Stimulated activated CD4-positive, alpha-beta T cell treated with anti-CD3 and anti-CD28 coated beads, TNF-alpha, amount 100 ng/mL, for 4 hours (primary cell): Measurements from ENCODE around the gene ATP2A2.
"Not testable (repeated sequence)": the region's sequence is repeated elsewhere in the genome, so short reads cannot be mapped to it uniquely, and the experiment has no call there.

Experiments used
- DNase-seq, 3 experiments: peaks; one replicate each; pipeline ENCODE4 v3.0.0-alpha.2; 2020; ENCODE audit warnings: low read depth in 3 of 3

Gene ATP2A2

GRCh38 chr12:110367181-110367864 lies 86.3 kb downstream of the ATP2A2 start:
- DNase-seq = no peak

GRCh38 chr12:110369992-110370391 lies 88.9 kb downstream of the ATP2A2 start:
- no peak for DNase-seq

DNA sequence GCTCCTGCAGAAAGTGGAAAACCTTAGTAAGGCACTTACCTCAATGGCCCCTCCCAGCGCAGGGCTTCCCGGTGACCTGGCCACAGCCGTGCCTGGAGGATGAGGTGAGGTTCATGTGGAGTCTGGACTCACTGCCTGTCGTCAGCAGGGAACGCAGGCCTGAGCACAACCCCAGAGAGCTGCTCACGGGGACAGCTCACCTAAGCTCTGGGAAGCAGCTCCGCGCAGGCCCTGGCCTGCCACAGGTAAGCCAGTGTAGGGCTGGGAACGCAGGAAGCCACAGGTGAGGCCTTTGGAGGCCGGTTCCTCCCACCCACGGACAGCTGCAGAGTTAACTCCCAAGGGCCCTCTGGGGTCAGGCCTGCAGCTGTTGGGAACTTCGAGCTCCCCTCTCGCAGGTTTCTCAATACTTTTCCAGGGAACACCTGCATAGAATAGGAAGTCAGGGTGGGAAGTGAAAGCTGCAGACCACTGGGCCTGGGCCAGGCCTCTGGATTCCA lies 89.7 kb downstream of the ATP2A2 start:
- DNase-seq = no peak

GRCh38 chr12:110371408-110372055 lies 90.5 kb downstream of the ATP2A2 start:
- DNase-seq = no peak

GRCh38 chr12:110372056-110372425 lies 91.0 kb downstream of the ATP2A2 start:
- DNase-seq = no peak

DNA sequence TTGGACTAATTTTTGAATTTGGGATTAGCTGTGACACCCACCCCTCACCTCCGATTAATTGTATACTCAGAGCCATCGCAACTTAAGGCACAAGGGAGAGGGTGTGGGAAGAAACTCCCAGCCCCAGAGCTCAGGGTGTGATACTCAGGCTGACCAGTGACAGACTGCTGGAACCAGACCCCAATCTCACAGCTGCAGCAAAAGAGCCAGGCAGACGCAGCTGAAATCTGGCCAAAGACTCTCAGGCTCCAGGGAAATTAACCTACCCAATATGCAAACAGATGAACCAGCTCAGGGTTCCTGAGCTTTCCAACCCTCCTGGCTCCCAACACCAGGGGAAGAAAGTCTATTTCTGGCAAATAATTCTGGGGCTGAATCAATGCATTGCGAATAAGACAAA lies 92.0 kb downstream of the ATP2A2 start:
- DNase-seq = no peak

DNA sequence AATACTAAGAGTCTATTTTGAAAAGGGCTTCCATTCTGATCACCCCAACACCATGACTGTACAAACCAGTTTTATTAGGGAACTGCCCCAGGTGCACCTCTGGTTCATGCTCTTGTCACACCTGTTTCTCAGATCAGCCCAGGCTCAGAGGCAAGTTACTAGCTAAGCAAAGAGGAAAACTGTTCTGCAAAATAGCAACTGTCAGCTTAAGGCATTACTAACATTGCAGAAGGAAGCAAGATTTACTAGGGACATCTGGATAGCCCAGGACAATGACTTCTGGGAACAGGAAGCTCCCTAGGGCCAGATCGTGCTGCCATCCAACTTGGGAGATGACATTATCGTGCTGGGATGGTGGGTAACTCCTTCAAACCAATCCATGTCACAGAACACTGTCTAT lies 92.4 kb downstream of the ATP2A2 start:
- no peak for DNase-seq

GRCh38 chr12:110373962-110374611 lies 93.0 kb downstream of the ATP2A2 start:
- DNase-seq = no peak

DNA sequence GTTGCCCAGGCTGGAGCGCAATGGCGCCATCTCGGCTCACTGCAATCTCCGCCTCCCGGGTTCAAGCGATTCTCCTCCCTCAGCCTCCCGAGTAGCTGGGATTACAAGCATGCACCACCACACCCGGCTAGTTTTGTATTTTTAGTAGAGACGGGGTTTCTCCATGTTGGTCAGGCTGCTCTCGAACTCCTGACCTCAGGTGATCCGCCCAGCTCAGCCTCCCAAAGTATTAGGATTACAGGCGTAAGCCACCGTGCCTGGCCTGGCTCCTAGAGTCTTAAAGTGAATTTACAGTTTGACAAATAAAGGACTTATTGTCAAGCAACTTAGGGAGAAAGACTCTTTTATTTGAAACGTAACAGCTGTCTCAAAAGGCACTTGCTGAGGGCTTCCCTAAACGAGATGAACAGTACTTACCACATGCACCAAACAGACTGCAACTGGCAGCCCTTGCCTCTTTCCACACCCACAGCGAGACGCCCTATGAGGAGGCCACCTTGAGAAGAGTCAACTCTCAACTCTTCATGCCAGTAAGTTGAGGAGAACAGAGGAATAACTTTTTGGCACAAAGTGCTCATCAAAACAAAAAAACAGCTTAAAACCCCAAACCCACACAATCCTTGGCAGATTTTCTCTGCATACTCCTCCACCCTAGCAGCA lies 97.2 kb downstream of the ATP2A2 start:
- DNase-seq = not testable (repeated sequence)

- no peak for DNase-seq
Observed at GRCh38 chr12:110379197-110379596, 98.2 kb downstream of the ATP2A2 start.

GRCh38 chr12:110379631-110380030 lies 98.6 kb downstream of the ATP2A2 start:
- DNase-seq = no peak

DNA sequence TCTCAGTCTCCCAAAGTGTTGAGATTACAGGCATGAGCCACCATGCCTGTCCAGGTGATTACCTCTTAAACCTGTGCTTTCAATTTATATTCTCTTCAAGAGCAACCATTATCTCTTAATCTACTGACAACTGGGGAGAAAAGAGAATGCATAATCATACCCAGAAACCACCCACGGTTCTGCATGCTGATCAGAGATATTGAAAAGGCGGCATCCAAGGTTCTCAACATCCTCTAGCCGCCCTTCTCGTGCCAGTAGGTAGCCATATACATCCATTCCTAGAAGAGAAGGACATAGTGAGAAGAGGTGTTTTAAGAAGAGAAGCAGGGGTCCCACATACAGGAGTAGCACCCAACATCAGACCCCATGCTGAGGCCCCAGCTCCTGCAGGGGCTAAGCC lies 101.6 kb downstream of the ATP2A2 start:
- no peak for DNase-seq
